ENCODE measurements around the gene THRAP3. TPM values are rescaled to one million over a fixed set of nuclear protein-coding genes. Genes with fewer than 3 reads are reported as not detected.

THRAP3 gene
- total and polyA plus RNA-seq, 9 of the 15 experiments (the other 6 are each of a cell fraction or from before 2014, with no cell fraction given): 66.2 to 135 (median 113) TPM

- 0 out of 2 replicates have a peak, but pooled peaks have one; percentile 61 for TF ChIP-seq ELK3 (CRISPR knock-in tag; IDR thresholded peaks at IDR 0.05)
- TF ChIP-seq ZNF354B (CRISPR knock-in tag; IDR thresholded peaks at IDR 0.05): no peak
- no peak for TF ChIP-seq ZNF239 (CRISPR knock-in tag; IDR thresholded peaks at IDR 0.05)
- TF ChIP-seq ZBTB7A (IDR thresholded peaks at IDR 0.05; ENCODE audit: borderline replicate concordance, control insufficient read depth, low read depth, low read length): no peak
- no peak for TF ChIP-seq HNRNPUL1 (IDR thresholded peaks at IDR 0.05; ENCODE audit: low read length)
- TF ChIP-seq ZKSCAN1 (IDR thresholded peaks at IDR 0.05; ENCODE audit: low read depth, low read length): no peak
- no peak for TF ChIP-seq MXD1 (CRISPR knock-in tag; IDR thresholded peaks at IDR 0.05; ENCODE audit: borderline replicate concordance, poor library complexity, severe bottlenecking)
- TF ChIP-seq THRB (CRISPR knock-in tag; conservative IDR thresholded peaks at IDR 0.05): peak; percentile 85; the same call in 1 of the 2 replicates
- no peak for TF ChIP-seq PYGO2 (tag; IDR thresholded peaks at IDR 0.05)
- no peak for TF ChIP-seq PATZ1 (CRISPR knock-in tag; IDR thresholded peaks at IDR 0.05; ENCODE audit: borderline replicate concordance)
- TF ChIP-seq SUPT5H (IDR thresholded peaks at IDR 0.05): no peak; the same call in none of the 2 replicates
- TF ChIP-seq CUX1 (CRISPR knock-in tag; IDR thresholded peaks at IDR 0.05): peak; percentile 79; the same call in 1 of the 2 replicates
- TF ChIP-seq ELK1 (CRISPR knock-in tag; IDR thresholded peaks at IDR 0.05): no peak
- TF ChIP-seq ZNF24 (IDR thresholded peaks at IDR 0.05): no peak
- TF ChIP-seq HNRNPK (IDR thresholded peaks at IDR 0.05; ENCODE audit: low read depth, low read length, poor library complexity, severe bottlenecking): no peak
- TF ChIP-seq SOX6 (IDR thresholded peaks at IDR 0.05): 0 out of 2 replicates have a peak, but pooled peaks have one; percentile 6
- no peak for TF ChIP-seq ZNF311 (CRISPR knock-in tag; IDR thresholded peaks at IDR 0.05)
These were observed 755 bp upstream of the THRAP3 start (continued) for GRCh38 chr1:36223381-36223995.

All from K562 (cell line).